Panc1 (cell line): ENCODE results near the gene MSANTD1. TPM values are rescaled to one million over a fixed set of nuclear protein-coding genes. Genes with fewer than 3 reads are reported as not detected.

ENCODE experiments used
- ATAC-seq: fragments of 200-7000 bp; cut with Tn5 transposase; 2 replicates; pipeline ENCODE4 v1.9.1; 2020; ENCODE audit warnings: mild to moderate bottlenecking, moderate library complexity
- BruUV-seq: library from RNA; stranded (reverse); fragments of 400-500 nt; replicated peaks from 2 replicates; lab custom pipeline; 2021; lab: Mats Ljungman, UMichigan
- CTCF ChIA-PET: fragments of 300-600 bp; sonication (Branson Sonifier 250); formaldehyde crosslinking; loops from one replicate; lab custom pipeline; 2022; ENCODE audit warnings: antibody characterized with exemption; lab: Charles Lee
- POLR2A ChIA-PET: fragments of 300-600 bp; sonication (Branson Sonifier 250); formaldehyde crosslinking; loops from one replicate; lab custom pipeline; 2022; ENCODE audit warnings: antibody characterized with exemption; lab: Charles Lee
- DNase-seq: peaks from one replicate; pipeline ENCODE4 v3.0.0-alpha.2; 2010; ENCODE audit warnings: low read depth, low spot score
- H3K27ac ChIP-seq: 2 replicates; pipeline ENCODE4 v1.5.1; 2011; ENCODE audit warnings: mild to moderate bottlenecking, low read length, inconsistent platforms
- H3K27me3 ChIP-seq: fragments of 200-500 bp; sonication (Bioruptor generic); 2 replicates; pipeline ENCODE4 v1.6.0; 2014; ENCODE audit warnings: low read length, inconsistent platforms; ENCODE audit not compliant: control insufficient read depth, insufficient read depth
- H3K36me3 ChIP-seq: fragments of 200-500 bp; sonication (Bioruptor generic); 2 replicates; pipeline ENCODE4 v1.5.1; 2014; ENCODE audit warnings: inconsistent platforms, mild to moderate bottlenecking, low read length, moderate library complexity; ENCODE audit not compliant: control insufficient read depth, insufficient read depth
- H3K4me1 ChIP-seq: 2 replicates; pipeline ENCODE4 v1.5.1; 2011; ENCODE audit warnings: inconsistent platforms, mild to moderate bottlenecking, low read length, moderate library complexity; ENCODE audit not compliant: control insufficient read depth, insufficient read depth
- H3K4me3 ChIP-seq, 2 experiments: 2 replicates each; pipeline ENCODE4 v1.5.1; 2011 to 2012; ENCODE audit warnings: low read depth in 2 of 2, low read length in 2 of 2, mild to moderate bottlenecking in 2 of 2, inconsistent platforms in 1 of 2, moderate library complexity in 1 of 2
- H3K9me3 ChIP-seq: fragments of 200-500 bp; sonication (Bioruptor generic); 2 replicates; pipeline ENCODE4 v1.5.1; 2014; ENCODE audit warnings: low read depth, mild to moderate bottlenecking, inconsistent platforms, low read length, moderate library complexity; ENCODE audit not compliant: control insufficient read depth, insufficient read depth
- CTCF ChIP-seq: fragments of 450-650 bp; IDR thresholded peaks from 2 replicates; pipeline ENCODE4 v1.5.1; 2017; ENCODE audit warnings: mild to moderate bottlenecking
- POLR2AphosphoS5 ChIP-seq: IDR thresholded peaks from 2 replicates; pipeline ENCODE4 v1.6.1; 2012; ENCODE audit warnings: mild to moderate bottlenecking, low read depth, low read length, moderate library complexity
- REST ChIP-seq, 2 experiments: IDR thresholded peaks; 2 replicates each; pipeline ENCODE4 v1.6.1; 2011 to 2012; ENCODE audit warnings: low read depth in 2 of 2, control low read depth in 1 of 2, low read length in 1 of 2, mild to moderate bottlenecking in 1 of 2, moderate library complexity in 1 of 2; ENCODE audit not compliant: insufficient read depth in 1 of 2
- SIN3A ChIP-seq: IDR thresholded peaks from 2 replicates; pipeline ENCODE4 v1.6.1; 2012; ENCODE audit warnings: low read depth, mild to moderate bottlenecking, low read length, moderate library complexity, borderline replicate concordance; ENCODE audit not compliant: insufficient read depth
- TCF7L2 ChIP-seq: IDR thresholded peaks from 2 replicates; pipeline ENCODE4 v1.6.1; 2011; ENCODE audit warnings: mild to moderate bottlenecking, low read depth, low read length, inconsistent platforms
- in situ Hi-C: cut with HindIII; loops from 2 replicates; pipeline ENCODE4 v1.10.0; 2016; ENCODE audit warnings: low sequenced_read_pairs, low pct_unique_long_range_greater_than_20kb
- intact Hi-C: fragments of 100-400 bp; cut with micrococcal nuclease; formaldehyde crosslinking; loops from one replicate; pipeline ENCODE4 v1.10.0; 2022; ENCODE audit not compliant: unreplicated experiment
- total RNA-seq: library from RNA; stranded (reverse); gene quantifications from one replicate; pipeline ENCODE4 v1.2.1, GENCODE V29; 2021; ENCODE audit not compliant: unreplicated experiment

MSANTD1 gene
- total RNA-seq, 1 experiment from 2014 or later: 0.57 TPM

GRCh38 chr4:3263876-3264193, 14.9 kb downstream of the MSANTD1 start:
- in situ Hi-C loops: no loop called here
- no peak for ATAC-seq
- TF ChIP-seq SIN3A: no peak
- no peak for TF ChIP-seq REST (IDR thresholded peaks at IDR 0.05; ENCODE audit: insufficient read depth in 1 of 2, low read depth in 2 of 2, low read length in 1 of 2)
- TF ChIP-seq CTCF: no peak
- no peak for TF ChIP-seq POLR2AphosphoS5

GRCh38 chr4:3266076-3266475, 17.1 kb downstream of the MSANTD1 start:
- POLR2A ChIA-PET: no interaction called here
- in situ Hi-C loops: no loop called here

More at GRCh38 chr4:3263876-3264193, 14.9 kb downstream of the MSANTD1 start:
- BruUV-seq: no TSS peak
- H3K27ac ChIP-seq: no peak overlapping the region
- H3K36me3 ChIP-seq: no peaks in the 10 kb centered on the region
- ChIA-PET CTCF (no interaction called here), POLR2A (no interaction called here)
- no peaks in the 10 kb centered on the region for H3K9me3 ChIP-seq
- intact Hi-C loops: no loop called here
- H3K27me3 ChIP-seq: no peaks in the 10 kb centered on the region
- H3K4me1 ChIP-seq: no peaks in the 10 kb centered on the region
- H3K4me3 ChIP-seq: no peak overlapping the region
- DNase-seq: no peak

More at GRCh38 chr4:3266076-3266475, 17.1 kb downstream of the MSANTD1 start:
- DNase-seq (no peak), ATAC-seq (no peak)
- intact Hi-C loops: no loop called here
- Histone ChIP-seq H3K27me3 (no peaks in the 10 kb centered on the region), H3K4me3 (no peak overlapping the region), H3K9me3 (no peaks in the 10 kb centered on the region), H3K4me1 (no peaks in the 10 kb centered on the region), H3K27ac (no peak overlapping the region), H3K36me3 (no peaks in the 10 kb centered on the region)
- BruUV-seq: no TSS peak
- CTCF ChIA-PET: no interaction called here
- TF ChIP-seq TCF7L2 (no peak), REST (IDR thresholded peaks at IDR 0.05; ENCODE audit: insufficient read depth in 1 of 2, low read depth in 2 of 2, low read length in 1 of 2) (no peak), CTCF (no peak), POLR2AphosphoS5 (no peak), SIN3A (no peak)
